SK-N-SH (cell line): Measurements from ENCODE around the gene IGF2BP2.

Experiments
- CTCF ChIP-seq: fragments of 200-600 bp; sonication (generic); IDR thresholded peaks from 2 replicates; pipeline ENCODE4 v1.6.1; 2017; ENCODE audit warnings: antibody characterized with exemption, mild to moderate bottlenecking, moderate library complexity
- GABPA ChIP-seq: IDR thresholded peaks from 2 replicates; pipeline ENCODE4 v1.4.0; 2012; ENCODE audit warnings: low read depth, mild to moderate bottlenecking
- GATA2 ChIP-seq: sonication (generic); formaldehyde crosslinking; IDR thresholded peaks from 2 replicates; pipeline ENCODE4 v1.5.0; 2020; ENCODE audit warnings: mild to moderate bottlenecking, missing genetic modification reagents
- MAX ChIP-seq: IDR thresholded peaks from 2 replicates; pipeline ENCODE4 v1.4.0; 2012; ENCODE audit warnings: low read depth
- NFIC ChIP-seq: IDR thresholded peaks from 2 replicates; pipeline ENCODE4 v1.4.0; 2012; ENCODE audit warnings: borderline replicate concordance
- NRF1 ChIP-seq: IDR thresholded peaks from 2 replicates; pipeline ENCODE4 v1.6.1; 2012; ENCODE audit warnings: low read depth, mild to moderate bottlenecking, low read length
- POLR2AphosphoS5 ChIP-seq: IDR thresholded peaks from 2 replicates; pipeline ENCODE4 v1.6.1; 2012; ENCODE audit warnings: low read depth, low read length
- REST ChIP-seq: IDR thresholded peaks from 2 replicates; pipeline ENCODE4 v1.6.1; 2012; ENCODE audit warnings: mild to moderate bottlenecking, low read depth, low read length, moderate library complexity
- RFX5 ChIP-seq: IDR thresholded peaks from 2 replicates; pipeline ENCODE4 v1.6.1; 2012; ENCODE audit warnings: mild to moderate bottlenecking, improper control_type of control experiment, low read length

- TF ChIP-seq NRF1: no peak
- no peak for TF ChIP-seq CTCF
- TF ChIP-seq RFX5: no peak
- TF ChIP-seq POLR2AphosphoS5: no peak
- TF ChIP-seq MAX: peak; percentile 56; the same call in 1 of the 2 replicates
- no peak for TF ChIP-seq GATA2 (CRISPR knock-in tag)
- TF ChIP-seq GABPA: no peak
- peak; percentile 18; the same call in 1 of the 2 replicates for TF ChIP-seq NFIC
- no peak for TF ChIP-seq REST
These were observed 100.1 kb downstream of the IGF2BP2 start for GRCh38 chr3:185724761-185725160.
